Common myeloid progenitor, CD34-positive (primary cell): ENCODE results near the gene PWWP2A.
A peak's percentile ranks its signal among the peaks of the same experiment; 100 is the strongest.

Experiments used
- CTCF ChIA-PET: fragments of 350-600 bp; sonication (Branson Sonifier 250); formaldehyde crosslinking; loops from one replicate; lab custom pipeline; 2021; ENCODE audit warnings: antibody characterized with exemption; lab: Charles Lee
- POLR2A ChIA-PET: fragments of 350-600 bp; sonication (Branson Sonifier 250); formaldehyde crosslinking; loops from one replicate; lab custom pipeline; 2021; ENCODE audit warnings: antibody characterized with exemption; lab: Charles Lee
- DNase-seq, 3 donors: peaks; one replicate each; pipeline versions ENCODE4 v3.0.0 to v3.0.0-alpha.2; 2013
- H3K27ac ChIP-seq, 2 experiments: 1 replicate in 1 of 2; 2 replicates in 1 of 2; pipeline ENCODE4 v1.7.0; 2013; ENCODE audit warnings: inconsistent platforms in 2 of 2, low read length in 2 of 2, mild to moderate bottlenecking in 2 of 2, low read depth in 1 of 2, moderate library complexity in 1 of 2; ENCODE audit not compliant: severe bottlenecking in 2 of 2, insufficient read depth in 1 of 2, poor library complexity in 1 of 2
- H3K27me3 ChIP-seq, 5 experiments: replicated peaks in 2 of 5; 1 replicate in 3 of 5; 2 replicates in 2 of 5; pipeline versions ENCODE4 v1.6.1 to v1.7.0; 2013; ENCODE audit warnings: low read length in 4 of 5, mild to moderate bottlenecking in 2 of 5, moderate library complexity in 2 of 5, inconsistent platforms in 1 of 5; ENCODE audit not compliant: insufficient read depth in 5 of 5, control insufficient read depth in 4 of 5
- H3K36me3 ChIP-seq, 4 experiments: 1 replicate in 2 of 4; 2 replicates in 2 of 4; pipeline versions ENCODE4 v1.6.1 to v1.7.0; 2013; ENCODE audit warnings: low read length in 3 of 4, control low read depth in 1 of 4, mild to moderate bottlenecking in 1 of 4; ENCODE audit not compliant: control insufficient read depth in 4 of 4, insufficient read depth in 4 of 4
- H3K4me1 ChIP-seq, 4 experiments: 1 replicate in 3 of 4; 2 replicates in 1 of 4; pipeline versions ENCODE4 v1.6.1 to v1.7.1; 2013; ENCODE audit warnings: low read length in 3 of 4, mild to moderate bottlenecking in 3 of 4, control low read depth in 1 of 4, inconsistent platforms in 1 of 4, moderate library complexity in 1 of 4; ENCODE audit not compliant: control insufficient read depth in 4 of 4, insufficient read depth in 4 of 4; ENCODE audit errors: control extremely low read depth in 1 of 4
- H3K4me3 ChIP-seq, 7 experiments: 1 replicate in 4 of 7; 2 replicates in 3 of 7; pipeline versions ENCODE4 v1.5.1 to v1.7.0; 2013; ENCODE audit warnings: mild to moderate bottlenecking in 7 of 7, low read length in 6 of 7, moderate library complexity in 6 of 7, inconsistent platforms in 2 of 7, low read depth in 2 of 7, control low read depth in 1 of 7; ENCODE audit not compliant: insufficient read depth in 4 of 7, control insufficient read depth in 1 of 7; ENCODE audit errors: extremely low read depth in 1 of 7
- H3K9me3 ChIP-seq, 5 experiments: 1 replicate in 4 of 5; 2 replicates in 1 of 5; pipeline versions ENCODE4 v1.6.1 to v1.7.1; 2013; ENCODE audit warnings: low read length in 4 of 5, mild to moderate bottlenecking in 2 of 5, inconsistent platforms in 1 of 5, low read depth in 1 of 5, moderate library complexity in 1 of 5; ENCODE audit not compliant: control insufficient read depth in 4 of 5, insufficient read depth in 2 of 5; ENCODE audit errors: control extremely low read depth in 1 of 5
- WGBS: methylation state at CpG from one replicate; pipeline ENCODE4 v1.1.5; 2013; ENCODE audit not compliant: insufficient coverage; 5-methylcytosine and 5-hydroxymethylcytosine counted together

PWWP2A gene

GRCh38 chr5:160129841-160130240, 10.6 kb upstream of the PWWP2A start:
- no peak overlapping the region for H3K27ac ChIP-seq
- no peak overlapping the region for H3K4me3 ChIP-seq
- no peaks in the 10 kb centered on the region for H3K36me3 ChIP-seq
- WGBS, result no CpG with 5 or more reads among the region's 6 CpGs
- no peaks in the 10 kb centered on the region for H3K27me3 ChIP-seq
- DNase-seq, result no peak
- H3K9me3 ChIP-seq, result peaks cover 0 to 6% (median 2%) of the 10 kb centered on the region in 5 experiments
- ChIA-PET CTCF (no interaction called here), POLR2A (no interaction called here)
- no peaks in the 10 kb centered on the region for H3K4me1 ChIP-seq

GRCh38 chr5:160128632-160129031, 9.4 kb upstream of the PWWP2A start:
- Histone ChIP-seq H3K27ac (no peak overlapping the region), H3K9me3 (peaks cover 0 to 6% (median 2%) of the 10 kb centered on the region in 5 experiments), H3K27me3 (no peaks in the 10 kb centered on the region), H3K36me3 (no peaks in the 10 kb centered on the region), H3K4me3 (no peak overlapping the region), H3K4me1 (no peaks in the 10 kb centered on the region)
- CTCF ChIA-PET, result interaction anchor here (1.6 kb wide), 1 partner anchor 11 kb away, joined by 4 read pairs; no protein-coding TSS in a partner anchor
- WGBS, result no CpG with 5 or more reads among the region's 7 CpGs
- DNase-seq, result no peak
- POLR2A ChIA-PET, result no interaction called here

DNA sequence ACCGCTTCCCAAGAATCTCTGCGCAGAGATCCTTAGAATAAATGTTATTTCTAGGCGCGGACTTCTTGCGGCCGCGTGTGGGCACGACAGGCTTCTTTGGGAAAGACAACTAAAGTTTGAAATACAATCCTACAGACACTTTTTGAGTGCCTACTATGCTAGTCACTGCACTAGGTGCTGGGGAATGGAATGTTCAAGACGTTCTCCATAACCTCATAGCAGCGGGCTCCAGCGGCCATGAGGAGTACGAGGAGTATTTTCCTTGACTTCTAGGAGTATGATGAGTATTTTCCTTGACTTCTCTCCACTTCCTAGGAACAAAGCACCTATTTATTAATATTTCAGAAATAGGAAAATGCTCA, 636 bp upstream of the PWWP2A start:
- H3K27ac ChIP-seq, result no peak overlapping the region
- H3K36me3 ChIP-seq, result peaks cover 2 to 7% (median 7%) of the 10 kb centered on the region in 4 experiments
- no peaks in the 10 kb centered on the region for H3K27me3 ChIP-seq
- DNase-seq, result no peak
- no peaks in the 10 kb centered on the region for H3K9me3 ChIP-seq
- ChIA-PET CTCF (no interaction called here), POLR2A (no interaction called here)
- peak overlapping the region in 5 of 7 experiments; percentile 34 to 92 (median 54) for H3K4me3 ChIP-seq
- 0% methylated on average over 7 of the region's 12 CpGs for WGBS
- peaks cover 7 to 12% (median 9%) of the 10 kb centered on the region in 4 experiments for H3K4me1 ChIP-seq

DNA sequence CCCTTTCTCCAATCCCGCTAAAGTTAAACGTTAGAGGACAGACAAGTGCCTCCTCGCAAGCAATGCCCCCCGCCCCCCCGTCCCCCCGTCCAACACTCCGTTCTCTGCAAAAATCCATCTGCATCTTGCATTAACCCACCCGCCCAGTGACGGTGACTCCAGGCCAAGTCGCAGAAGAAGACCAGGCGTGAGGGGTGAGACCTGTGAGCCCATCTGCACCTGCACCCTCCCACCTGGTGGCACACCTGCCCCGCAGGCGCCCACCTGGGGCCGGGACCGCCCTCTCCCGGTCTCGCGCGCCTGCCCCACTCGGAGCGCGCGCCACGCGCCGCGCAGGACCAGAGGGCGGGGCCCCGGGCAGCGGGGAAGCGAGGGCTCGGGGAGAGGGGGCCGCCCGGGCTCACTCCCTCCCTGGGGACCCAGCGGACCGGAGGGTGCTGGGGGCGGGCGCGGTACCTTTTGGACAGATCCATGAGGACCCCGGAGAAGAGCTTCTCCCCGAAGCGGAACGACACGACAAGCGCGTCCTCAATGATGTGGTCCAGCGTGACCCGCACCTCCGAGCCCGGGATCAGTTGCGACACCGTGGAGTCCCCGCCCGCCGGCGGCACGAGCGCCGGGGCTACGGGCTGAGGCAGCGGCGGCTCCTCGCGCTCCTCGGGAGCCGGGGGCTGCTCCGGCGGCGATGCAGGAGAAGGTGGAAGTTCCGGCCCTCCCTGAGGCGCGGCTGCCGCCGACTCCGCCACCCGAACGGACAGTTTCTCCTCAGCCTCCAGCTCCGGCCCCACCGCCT, 705 bp downstream of the PWWP2A start:
- Histone ChIP-seq H3K4me3 (peak overlapping the region; percentile 79 to 99 (median 92)), H3K27me3 (no peaks in the 10 kb centered on the region), H3K27ac (peak overlapping the region in 1 of 2 experiments; percentile 81), H3K9me3 (no peaks in the 10 kb centered on the region), H3K36me3 (peaks cover 6 to 17% (median 9%) of the 10 kb centered on the region in 4 experiments), H3K4me1 (peaks cover 7 to 12% (median 9%) of the 10 kb centered on the region in 4 experiments)
- under 1% methylated on average over 52 of the region's 79 CpGs for WGBS
- DNase-seq, result peak; percentile 10 to 61 (median 51)
- ChIA-PET CTCF (interaction anchor here (1.0 to 1.2 kb wide), 2 partner anchors 10 to 38 kb away, joined by 3 to 4 read pairs; no protein-coding TSS in a partner anchor), POLR2A (interaction anchor here (0.6 kb wide), 2 partner anchors 98 to 261 kb away, joined by 3 to 4 read pairs; no protein-coding TSS in a partner anchor)

DNA sequence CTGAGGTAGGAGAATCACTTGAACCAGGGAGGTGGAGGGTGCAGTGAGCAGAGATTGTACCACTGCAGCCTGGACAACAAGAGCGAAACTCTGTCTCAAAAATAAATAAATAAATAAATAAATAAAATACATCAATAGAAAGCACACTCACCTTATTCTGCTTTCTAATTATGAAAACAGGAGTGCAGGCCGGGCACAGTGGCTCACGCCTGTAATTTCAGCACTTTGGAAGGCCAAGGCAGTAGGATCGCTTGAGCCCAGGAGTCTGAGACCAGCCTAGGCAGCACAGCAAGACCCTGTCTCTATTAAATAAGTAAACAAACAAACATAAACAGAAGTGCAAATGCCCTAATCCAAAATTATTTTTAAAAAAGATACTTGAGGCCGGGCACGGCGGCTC, 2.3 kb downstream of the PWWP2A start:
- 92% methylated on average over 4 of the region's 7 CpGs for WGBS
- DNase-seq, result no peak
- H3K27ac ChIP-seq, result no peak overlapping the region
- H3K9me3 ChIP-seq, result no peaks in the 10 kb centered on the region
- H3K4me1 ChIP-seq, result peaks cover 7 to 12% (median 9%) of the 10 kb centered on the region in 4 experiments
- peaks cover 13 to 31% (median 18%) of the 10 kb centered on the region in 4 experiments for H3K36me3 ChIP-seq
- ChIA-PET POLR2A (no interaction called here), CTCF (interaction anchor here (1.0 kb wide), 1 partner anchor 18 kb away, joined by 4 read pairs; no protein-coding TSS in a partner anchor)
- no peak overlapping the region for H3K4me3 ChIP-seq
- H3K27me3 ChIP-seq, result no peaks in the 10 kb centered on the region

- ChIA-PET POLR2A (interaction anchor here (0.6 kb wide), 1 partner anchor 22 kb away, joined by 3 read pairs; no protein-coding TSS in a partner anchor), CTCF (interaction anchor here (1.1 to 1.3 kb wide), 2 partner anchors 11 to 36 kb away, joined by 3 read pairs; partner anchors contain the start of gene PWWP2A)
- WGBS, result 100% methylated on average over 1 of the region's 2 CpGs
- H3K27me3 ChIP-seq, result no peaks in the 10 kb centered on the region
- H3K36me3 ChIP-seq, result peaks cover 4 to 18% (median 12%) of the 10 kb centered on the region in 4 experiments
- DNase-seq, result no peak
- no peaks in the 10 kb centered on the region for H3K9me3 ChIP-seq
- H3K4me1 ChIP-seq, result peaks cover 0 to 9% (median 3%) of the 10 kb centered on the region in 4 experiments
- no peak overlapping the region for H3K4me3 ChIP-seq
- H3K27ac ChIP-seq, result no peak overlapping the region
Measured at GRCh38 chr5:160108124-160108523, 11.1 kb downstream of the PWWP2A start.
